Measurements from ENCODE around the gene GANC.

- TF ChIP-seq CTCF (conservative IDR thresholded peaks at IDR 0.05; ENCODE audit: low read depth in 2 of 2) (no peak), REST (IDR thresholded peaks at IDR 0.05; ENCODE audit: unreplicated experiment) (no peak), JUNB (IDR thresholded peaks at IDR 0.05; ENCODE audit: unreplicated experiment) (no peak), EZH2 (IDR thresholded peaks at IDR 0.05; ENCODE audit: low read depth, unreplicated experiment) (no peak), CREB1 (CRISPR knock-in tag; IDR thresholded peaks at IDR 0.05; ENCODE audit: low read depth) (no peak), POLR2AphosphoS5 (IDR thresholded peaks at IDR 0.05; ENCODE audit: low read depth) (no peak), EZH2phosphoT487 (IDR thresholded peaks at IDR 0.05; ENCODE audit: unreplicated experiment) (no peak)
Observed at GRCh38 chr15:42319206-42319605, 46.2 kb downstream of the GANC start.

Data from GM23338 (cell line).